HUES64 (cell line): Measurements from ENCODE around the gene FAM193A.
"Not testable (repeated sequence)": the region's sequence is repeated elsewhere in the genome, so short reads cannot be mapped to it uniquely, and the experiment has no call there.

Experiments
- H3K27ac ChIP-seq: 2 replicates; pipeline ENCODE4 v1.7.0; 2013; ENCODE audit warnings: low read depth, low read length, inconsistent platforms
- H3K27me3 ChIP-seq: 2 replicates; pipeline ENCODE4 v1.6.1; 2013; ENCODE audit warnings: mild to moderate bottlenecking, low read length; ENCODE audit not compliant: insufficient read depth
- H3K36me3 ChIP-seq: 2 replicates; pipeline ENCODE4 v1.6.1; 2013; ENCODE audit warnings: mild to moderate bottlenecking, low read length; ENCODE audit not compliant: insufficient read depth
- H3K4me1 ChIP-seq: 2 replicates; pipeline ENCODE4 v1.6.1; 2013; ENCODE audit warnings: mild to moderate bottlenecking, low read length, moderate library complexity; ENCODE audit not compliant: insufficient read depth
- H3K4me3 ChIP-seq: 2 replicates; pipeline ENCODE4 v1.5.1; 2013; ENCODE audit warnings: mild to moderate bottlenecking, low read length, moderate library complexity
- H3K9ac ChIP-seq: 2 replicates; pipeline ENCODE4 v1.6.1; 2013; ENCODE audit warnings: mild to moderate bottlenecking, low read depth, low read length
- H3K9me3 ChIP-seq: 2 replicates; pipeline ENCODE4 v1.6.1; 2013; ENCODE audit warnings: low read depth, low read length; ENCODE audit not compliant: insufficient read depth
- WGBS: fragments of 150-250, 120-280 bp; methylation state at CpG from one replicate; pipeline ENCODE4 v1.1.7; 2013; ENCODE audit warnings: missing lambda C conversion rate; 5-methylcytosine and 5-hydroxymethylcytosine counted together

The FAM193A gene

GRCh38 chr4:2714061-2714770, 177.8 kb downstream of the FAM193A start:
- H3K36me3 ChIP-seq, result peaks cover 41% of the 10 kb centered on the region
- no peaks in the 10 kb centered on the region for H3K4me1 ChIP-seq
- H3K27ac ChIP-seq, result no peak overlapping the region
- H3K9ac ChIP-seq, result no peak overlapping the region
- H3K9me3 ChIP-seq, result no peaks in the 10 kb centered on the region
- no peaks in the 10 kb centered on the region for H3K27me3 ChIP-seq
- WGBS, result 93% methylated on average over 10 of the region's 10 CpGs
- no peak overlapping the region for H3K4me3 ChIP-seq

- Histone ChIP-seq H3K9me3 (no peaks in the 10 kb centered on the region), H3K4me1 (no peaks in the 10 kb centered on the region), H3K36me3 (peaks cover 44% of the 10 kb centered on the region), H3K4me3 (no peak overlapping the region), H3K27me3 (no peaks in the 10 kb centered on the region), H3K9ac (no peak overlapping the region), H3K27ac (no peak overlapping the region)
- WGBS, result 97% methylated on average over 4 of the region's 4 CpGs
These were observed 178.5 kb downstream of the FAM193A start for GRCh38 chr4:2714918-2715317.

GRCh38 chr4:2715426-2715825, 179.0 kb downstream of the FAM193A start:
- H3K9ac ChIP-seq, result no peak overlapping the region
- no peak overlapping the region for H3K27ac ChIP-seq
- H3K9me3 ChIP-seq, result no peaks in the 10 kb centered on the region
- no peaks in the 10 kb centered on the region for H3K27me3 ChIP-seq
- WGBS, result 88% methylated on average over 5 of the region's 5 CpGs
- H3K4me1 ChIP-seq, result no peaks in the 10 kb centered on the region
- no peak overlapping the region for H3K4me3 ChIP-seq
- H3K36me3 ChIP-seq, result peaks cover 50% of the 10 kb centered on the region

- no peaks in the 10 kb centered on the region for H3K27me3 ChIP-seq
- peaks cover 55% of the 10 kb centered on the region for H3K36me3 ChIP-seq
- H3K9ac ChIP-seq, result no peak overlapping the region
- 96% methylated on average over 8 of the region's 8 CpGs for WGBS
- no peak overlapping the region for H3K4me3 ChIP-seq
- no peaks in the 10 kb centered on the region for H3K9me3 ChIP-seq
- no peaks in the 10 kb centered on the region for H3K4me1 ChIP-seq
- no peak overlapping the region for H3K27ac ChIP-seq
These were observed 179.8 kb downstream of the FAM193A start for GRCh38 chr4:2716236-2716635.

GRCh38 chr4:2721586-2721985, 185.1 kb downstream of the FAM193A start:
- no peaks in the 10 kb centered on the region for H3K27me3 ChIP-seq
- H3K27ac ChIP-seq, result no peak overlapping the region
- no peaks in the 10 kb centered on the region for H3K9me3 ChIP-seq
- H3K9ac ChIP-seq, result no peak overlapping the region
- H3K4me1 ChIP-seq, result no peaks in the 10 kb centered on the region
- no peak overlapping the region for H3K4me3 ChIP-seq
- 94% methylated on average over 11 of the region's 11 CpGs for WGBS
- peaks cover 57% of the 10 kb centered on the region for H3K36me3 ChIP-seq

GRCh38 chr4:2722033-2722432, 185.6 kb downstream of the FAM193A start:
- Histone ChIP-seq H3K4me1 (no peaks in the 10 kb centered on the region), H3K4me3 (no peak overlapping the region), H3K9me3 (no peaks in the 10 kb centered on the region), H3K36me3 (peaks cover 53% of the 10 kb centered on the region), H3K27ac (no peak overlapping the region), H3K9ac (no peak overlapping the region), H3K27me3 (no peaks in the 10 kb centered on the region)
- 94% methylated on average over 9 of the region's 9 CpGs for WGBS

- H3K27ac ChIP-seq, result no peak overlapping the region
- 93% methylated on average over 3 of the region's 3 CpGs for WGBS
These were observed 187.3 kb downstream of the FAM193A start for GRCh38 chr4:2723751-2724150.

GRCh38 chr4:2725380-2725779, 188.9 kb downstream of the FAM193A start:
- H3K9ac ChIP-seq, result no peak overlapping the region
- no peak overlapping the region for H3K4me3 ChIP-seq
- no peak overlapping the region for H3K27ac ChIP-seq
- no peaks in the 10 kb centered on the region for H3K27me3 ChIP-seq
- H3K4me1 ChIP-seq, result no peaks in the 10 kb centered on the region
- WGBS, result 100% methylated on average over 3 of the region's 4 CpGs
- H3K9me3 ChIP-seq, result no peaks in the 10 kb centered on the region
- peaks cover 34% of the 10 kb centered on the region for H3K36me3 ChIP-seq

More at GRCh38 chr4:2723751-2724150, 187.3 kb downstream of the FAM193A start:
- H3K36me3 ChIP-seq, result peaks cover 38% of the 10 kb centered on the region
- no peak overlapping the region for H3K9ac ChIP-seq
- no peak overlapping the region for H3K4me3 ChIP-seq
- no peaks in the 10 kb centered on the region for H3K4me1 ChIP-seq
- H3K9me3 ChIP-seq, result no peaks in the 10 kb centered on the region
- H3K27me3 ChIP-seq, result no peaks in the 10 kb centered on the region

- not testable (repeated sequence) for H3K4me3 ChIP-seq, H3K4me1 ChIP-seq, H3K27me3 ChIP-seq, H3K9ac ChIP-seq, H3K27ac ChIP-seq, H3K9me3 ChIP-seq
- 97% methylated on average over 17 of the region's 17 CpGs for WGBS
- peaks cover 29% of the 10 kb centered on the region for H3K36me3 ChIP-seq
These were observed 190.4 kb downstream of the FAM193A start for GRCh38 chr4:2726881-2727280.

GRCh38 chr4:2728221-2728620, 191.8 kb downstream of the FAM193A start:
- Histone ChIP-seq H3K36me3 (peaks cover 35% of the 10 kb centered on the region), H3K4me3 (no peak overlapping the region), H3K27me3 (no peaks in the 10 kb centered on the region), H3K4me1 (no peaks in the 10 kb centered on the region), H3K9me3 (no peaks in the 10 kb centered on the region), H3K27ac (no peak overlapping the region), H3K9ac (no peak overlapping the region)
- 88% methylated on average over 2 of the region's 3 CpGs for WGBS

GRCh38 chr4:2728806-2729532, 192.5 kb downstream of the FAM193A start:
- H3K4me1 ChIP-seq, result 0 out of 2 replicates have a peak, but pooled peaks cover 2% of the 10 kb centered on the region
- H3K9ac ChIP-seq, result no peak overlapping the region
- 95% methylated on average over 12 of the region's 12 CpGs for WGBS
- peaks cover 41% of the 10 kb centered on the region for H3K36me3 ChIP-seq
- H3K9me3 ChIP-seq, result no peaks in the 10 kb centered on the region
- no peaks in the 10 kb centered on the region for H3K27me3 ChIP-seq
- H3K4me3 ChIP-seq, result no peak overlapping the region
- no peak overlapping the region for H3K27ac ChIP-seq
